Measurements from ENCODE around the gene CD8B2.

GRCh38 chr2:106523976-106524665 is 37.0 kb downstream of the CD8B2 start:
- TF ChIP-seq, protein P1, sequence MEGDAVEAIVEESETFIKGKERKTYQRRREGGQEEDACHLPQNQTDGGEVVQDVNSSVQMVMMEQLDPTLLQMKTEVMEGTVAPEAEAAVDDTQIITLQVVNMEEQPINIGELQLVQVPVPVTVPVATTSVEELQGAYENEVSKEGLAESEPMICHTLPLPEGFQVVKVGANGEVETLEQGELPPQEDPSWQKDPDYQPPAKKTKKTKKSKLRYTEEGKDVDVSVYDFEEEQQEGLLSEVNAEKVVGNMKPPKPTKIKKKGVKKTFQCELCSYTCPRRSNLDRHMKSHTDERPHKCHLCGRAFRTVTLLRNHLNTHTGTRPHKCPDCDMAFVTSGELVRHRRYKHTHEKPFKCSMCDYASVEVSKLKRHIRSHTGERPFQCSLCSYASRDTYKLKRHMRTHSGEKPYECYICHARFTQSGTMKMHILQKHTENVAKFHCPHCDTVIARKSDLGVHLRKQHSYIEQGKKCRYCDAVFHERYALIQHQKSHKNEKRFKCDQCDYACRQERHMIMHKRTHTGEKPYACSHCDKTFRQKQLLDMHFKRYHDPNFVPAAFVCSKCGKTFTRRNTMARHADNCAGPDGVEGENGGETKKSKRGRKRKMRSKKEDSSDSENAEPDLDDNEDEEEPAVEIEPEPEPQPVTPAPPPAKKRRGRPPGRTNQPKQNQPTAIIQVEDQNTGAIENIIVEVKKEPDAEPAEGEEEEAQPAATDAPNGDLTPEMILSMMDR (IDR thresholded peaks at IDR 0.05): no peak
- TF ChIP-seq POLR2A (IDR thresholded peaks at IDR 0.05): no peak
